GM21737 (cell line): Measurements from ENCODE around the gene NOTCH4.
"Not testable (repeated sequence)": the region's sequence is repeated elsewhere in the genome, so short reads cannot be mapped to it uniquely, and the experiment has no call there.

Source experiments
- ATAC-seq: cut with Tn5 transposase; IDR thresholded peaks from one replicate; pipeline ENCODE4 v1.9.1; 2021; ENCODE audit warnings: mild to moderate bottlenecking, moderate library complexity; ENCODE audit not compliant: unreplicated experiment

The NOTCH4 gene

GRCh38 chr6:32223258-32224235, at the start of gene NOTCH4:
TSS of gene NOTCH4 (minus strand) at chr6:32224067. CDS start at chr6:32223928, 139 bp downstream.
- no peak for ATAC-seq

GRCh38 chr6:32271429-32271828, 47.6 kb upstream of the NOTCH4 start:
- no peak for ATAC-seq

- not testable (repeated sequence) for ATAC-seq
Observed at GRCh38 chr6:32268459-32268858, 44.6 kb upstream of the NOTCH4 start.

- no peak for ATAC-seq
Observed at GRCh38 chr6:32267035-32267434, 43.2 kb upstream of the NOTCH4 start.

GRCh38 chr6:32257262-32257661, 33.4 kb upstream of the NOTCH4 start:
- ATAC-seq = not testable (repeated sequence)

- no peak for ATAC-seq
Observed at GRCh38 chr6:32255199-32256153, 31.6 kb upstream of the NOTCH4 start.

- no peak for ATAC-seq
Observed at GRCh38 chr6:32254761-32255198, 30.9 kb upstream of the NOTCH4 start.

- ATAC-seq = no peak
Observed at GRCh38 chr6:32252331-32253009, 28.6 kb upstream of the NOTCH4 start.

GRCh38 chr6:32249262-32249661, 25.4 kb upstream of the NOTCH4 start:
- ATAC-seq = no peak

- ATAC-seq = no peak
Observed at GRCh38 chr6:32247401-32247800, 23.5 kb upstream of the NOTCH4 start.

GRCh38 chr6:32244946-32245398, 21.1 kb upstream of the NOTCH4 start:
- no peak for ATAC-seq

- ATAC-seq = no peak
Observed at GRCh38 chr6:32244270-32244669, 20.4 kb upstream of the NOTCH4 start.

GRCh38 chr6:32242318-32242813, 18.5 kb upstream of the NOTCH4 start:
- not testable (repeated sequence) for ATAC-seq

- no peak for ATAC-seq
Observed at GRCh38 chr6:32240686-32241085, 16.8 kb upstream of the NOTCH4 start.

- no peak for ATAC-seq
Observed at GRCh38 chr6:32239462-32239861, 15.6 kb upstream of the NOTCH4 start.

GRCh38 chr6:32234934-32235333, 11.1 kb upstream of the NOTCH4 start:
- no peak for ATAC-seq

- no peak for ATAC-seq
Observed at GRCh38 chr6:32226434-32226833, 2.6 kb upstream of the NOTCH4 start.

- no peak for ATAC-seq
Observed at GRCh38 chr6:32224696-32225095, 829 bp upstream of the NOTCH4 start.

GRCh38 chr6:32222333-32223230, 1.3 kb downstream of the NOTCH4 start:
- no peak for ATAC-seq
